ENCODE results near the gene OR51T1.
A peak's percentile ranks its signal among the peaks of the same experiment; 100 is the strongest.
"Not testable (repeated sequence)": the region's sequence is repeated elsewhere in the genome, so short reads cannot be mapped to it uniquely, and the experiment has no call there.

The OR51T1 gene, protein sequence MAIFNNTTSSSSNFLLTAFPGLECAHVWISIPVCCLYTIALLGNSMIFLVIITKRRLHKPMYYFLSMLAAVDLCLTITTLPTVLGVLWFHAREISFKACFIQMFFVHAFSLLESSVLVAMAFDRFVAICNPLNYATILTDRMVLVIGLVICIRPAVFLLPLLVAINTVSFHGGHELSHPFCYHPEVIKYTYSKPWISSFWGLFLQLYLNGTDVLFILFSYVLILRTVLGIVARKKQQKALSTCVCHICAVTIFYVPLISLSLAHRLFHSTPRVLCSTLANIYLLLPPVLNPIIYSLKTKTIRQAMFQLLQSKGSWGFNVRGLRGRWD

DNA sequence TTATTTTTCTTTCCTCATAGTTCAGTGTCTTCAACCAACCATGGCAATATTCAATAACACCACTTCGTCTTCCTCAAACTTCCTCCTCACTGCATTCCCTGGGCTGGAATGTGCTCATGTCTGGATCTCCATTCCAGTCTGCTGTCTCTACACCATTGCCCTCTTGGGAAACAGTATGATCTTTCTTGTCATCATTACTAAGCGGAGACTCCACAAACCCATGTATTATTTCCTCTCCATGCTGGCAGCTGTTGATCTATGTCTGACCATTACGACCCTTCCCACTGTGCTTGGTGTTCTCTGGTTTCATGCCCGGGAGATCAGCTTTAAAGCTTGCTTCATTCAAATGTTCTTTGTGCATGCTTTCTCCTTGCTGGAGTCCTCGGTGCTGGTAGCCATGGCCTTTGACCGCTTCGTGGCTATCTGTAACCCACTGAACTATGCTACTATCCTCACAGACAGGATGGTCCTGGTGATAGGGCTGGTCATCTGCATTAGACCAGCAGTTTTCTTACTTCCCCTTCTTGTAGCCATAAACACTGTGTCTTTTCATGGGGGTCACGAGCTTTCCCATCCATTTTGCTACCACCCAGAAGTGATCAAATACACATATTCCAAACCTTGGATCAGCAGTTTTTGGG is at the start of gene OR51T1:
TSS of gene OR51T1 (plus strand) at position 41 of the 641 bp plus-strand sequence. CDS start at position 41, 0 bp downstream.
- no peak for DNase-seq

DNA sequence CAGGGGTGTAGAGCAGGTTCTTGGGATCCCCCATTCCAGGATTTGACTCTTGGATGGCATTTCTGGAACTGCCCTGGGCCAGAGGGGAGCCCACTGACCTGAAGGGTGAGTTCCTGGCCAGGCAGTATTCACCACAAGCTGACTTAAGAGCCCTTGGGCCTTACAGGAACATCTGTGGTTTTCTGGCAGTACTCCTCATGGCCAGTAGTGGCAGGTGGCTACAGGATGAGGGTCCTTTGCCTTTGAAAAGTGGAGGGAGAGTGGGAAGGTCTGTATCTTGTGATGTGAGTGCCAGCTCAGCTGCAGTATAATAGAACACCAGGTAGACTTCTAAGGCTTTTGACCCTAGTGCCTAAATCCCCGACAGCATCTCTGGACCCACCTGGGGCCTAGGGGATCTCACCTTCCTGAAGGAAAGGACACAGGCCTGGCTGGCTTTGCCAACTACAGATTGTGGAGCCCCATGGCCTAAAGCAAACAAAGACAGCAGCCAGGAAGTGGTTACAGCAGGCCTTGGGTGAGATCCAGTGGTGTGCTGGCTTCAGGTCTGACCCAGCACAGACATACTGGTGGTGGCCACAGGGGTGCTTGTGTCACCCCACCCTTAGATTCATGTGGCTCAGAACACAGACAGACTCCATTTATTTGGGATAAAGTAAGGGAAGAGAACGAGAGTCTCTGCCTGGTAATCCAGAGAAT is 41.7 kb upstream of the OR51T1 start:
- DNase-seq: no peak

DNA sequence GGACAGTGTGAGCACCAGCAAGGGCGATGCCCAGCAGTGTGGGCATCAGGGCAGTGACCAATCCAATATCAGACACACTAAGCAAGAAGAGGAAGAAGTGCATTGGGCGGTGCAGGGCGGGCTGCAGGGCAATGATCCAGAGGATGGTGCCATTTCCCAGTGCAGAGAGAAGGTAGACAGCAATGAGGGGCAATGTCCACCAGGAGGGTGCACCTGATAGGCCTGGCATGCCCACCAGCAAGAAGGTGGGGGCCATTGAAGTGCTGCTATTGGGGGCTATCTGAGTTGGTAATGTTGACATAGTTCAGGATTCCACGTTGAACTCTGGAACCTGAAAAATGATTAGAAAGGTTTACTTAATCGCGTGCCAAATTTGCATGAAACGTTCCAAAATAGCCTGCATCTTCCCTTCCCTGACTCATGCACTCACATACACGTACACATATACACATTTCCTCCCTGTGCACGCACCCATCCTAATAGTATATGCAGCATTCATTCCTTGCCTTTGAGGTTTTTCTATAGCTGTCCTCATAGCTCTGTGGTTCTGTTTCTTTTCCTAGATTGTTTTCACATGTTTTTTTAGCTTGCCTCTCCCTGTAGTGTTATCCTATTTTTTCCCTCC is 32.7 kb upstream of the OR51T1 start, which contains the start of gene OR51S1:
TSS of gene OR51S1 (minus strand) at position 301 of the 625 bp plus-strand sequence. CDS start at position 301, 0 bp downstream.
- DNase-seq: no peak

DNA sequence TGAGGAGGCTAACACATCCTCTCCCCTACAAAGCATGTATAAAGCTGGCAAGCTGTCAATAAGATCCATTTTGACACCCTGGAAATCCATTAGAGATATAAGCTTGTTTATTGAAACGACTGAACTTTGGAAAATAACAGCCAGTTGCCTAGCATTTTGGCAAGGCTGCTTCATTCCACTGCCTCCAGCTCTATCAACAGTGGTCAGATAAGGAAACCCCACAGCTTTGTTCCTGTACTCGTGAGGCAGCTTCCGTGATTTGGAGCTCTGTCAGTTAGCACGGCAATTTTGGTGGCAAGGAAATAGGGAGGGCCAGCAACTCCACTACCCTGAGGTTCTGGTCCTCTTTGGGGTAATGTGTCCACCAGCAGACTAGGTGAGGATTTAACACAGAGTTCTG is 30.7 kb upstream of the OR51T1 start:
- no peak for DNase-seq

DNA sequence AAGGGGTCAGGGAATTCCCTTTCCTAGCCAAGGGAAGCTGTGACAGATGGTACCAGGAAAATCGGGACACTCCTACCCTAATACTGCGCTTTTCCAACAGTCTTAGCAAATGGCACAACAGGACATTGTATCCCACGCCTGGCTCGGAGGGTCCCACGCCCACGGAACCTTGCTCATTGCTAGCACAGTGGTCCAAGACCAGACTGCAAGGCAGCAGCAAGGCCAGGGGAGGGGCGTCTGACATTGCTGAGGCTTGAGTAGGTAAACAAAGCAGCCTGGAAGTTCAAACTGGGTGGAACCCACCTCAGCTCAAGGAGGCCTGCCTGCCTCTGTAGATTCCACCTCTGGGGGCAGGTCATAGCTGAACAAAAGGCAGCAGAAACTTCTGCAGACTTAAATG is 27.4 kb upstream of the OR51T1 start:
- DNase-seq: not testable (repeated sequence)

DNA sequence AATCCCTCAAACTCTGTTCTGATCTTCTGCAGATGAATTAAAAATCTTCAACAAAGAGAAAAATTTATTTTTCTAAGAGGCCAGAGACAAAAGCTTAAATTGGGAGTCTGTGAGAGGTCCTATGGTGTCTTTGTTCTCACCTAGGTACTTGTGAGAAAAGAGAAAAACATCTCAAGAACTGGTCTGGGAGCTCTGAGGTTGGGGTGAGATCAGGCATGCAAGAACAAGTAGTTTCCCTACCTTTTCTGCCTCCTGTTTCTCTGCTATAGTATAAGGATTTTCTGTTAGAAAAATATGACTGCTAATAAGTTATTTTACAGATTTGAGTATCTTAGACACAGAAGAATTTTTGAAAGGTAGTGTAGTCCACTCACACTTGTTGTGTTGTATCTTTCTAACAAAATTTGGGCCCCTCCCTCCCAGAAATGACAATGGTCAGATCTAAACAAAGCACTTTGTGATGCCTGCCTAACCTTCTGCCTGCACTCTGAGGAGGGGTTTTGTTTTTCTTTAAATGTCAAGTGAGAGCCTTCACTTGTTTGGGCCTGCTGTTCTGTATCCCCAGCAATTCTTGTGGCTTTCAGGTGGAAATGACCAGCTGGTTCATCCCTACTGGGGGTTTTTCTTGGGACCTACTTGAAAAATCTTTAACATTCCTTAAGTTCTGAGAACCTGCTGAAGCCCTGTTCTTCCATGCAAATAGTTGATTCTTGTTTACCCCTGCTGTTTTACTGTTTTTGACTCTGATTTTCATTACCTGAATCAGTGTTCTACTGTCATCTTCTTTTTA is 19.1 kb upstream of the OR51T1 start:
- no peak for DNase-seq

DNA sequence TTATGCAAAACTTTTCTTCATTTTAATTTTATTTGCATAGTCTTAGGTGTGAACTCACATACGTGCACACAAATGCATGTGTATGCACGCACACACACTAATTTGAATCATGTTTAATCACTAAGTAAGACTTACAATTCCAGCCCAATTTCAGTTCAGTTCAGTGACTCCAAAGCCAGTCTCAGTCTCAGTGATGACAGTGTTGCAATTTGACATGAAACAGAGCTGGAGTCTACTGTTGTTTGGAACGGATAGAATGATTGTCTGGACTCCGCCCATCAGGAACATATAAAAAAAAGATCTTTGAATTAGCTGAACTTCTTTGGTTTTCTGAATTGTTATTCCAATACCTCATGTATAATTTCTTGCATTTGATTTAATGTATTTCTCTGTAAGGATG is 17.8 kb upstream of the OR51T1 start:
- peak in 1 of 6 experiments; percentile 2 for DNase-seq

DNA sequence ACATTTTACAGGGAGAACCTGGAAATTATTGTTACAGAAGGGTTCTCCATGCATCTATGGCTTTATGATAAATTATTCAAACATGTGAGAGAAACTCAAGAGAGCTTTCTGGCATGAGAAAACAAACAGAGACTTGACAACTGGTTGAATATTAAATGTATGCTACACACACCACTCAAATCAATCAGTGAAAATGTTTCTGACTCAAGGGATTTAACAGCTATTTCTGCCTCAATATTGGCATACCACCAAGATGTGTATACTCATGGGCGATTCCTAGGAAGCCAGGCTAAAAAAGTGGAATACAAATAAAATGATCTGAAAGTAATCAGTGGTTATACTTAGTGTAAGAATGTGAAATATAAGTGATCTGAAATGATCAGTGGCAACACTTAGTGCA is 15.8 kb upstream of the OR51T1 start:
- no peak for DNase-seq

DNA sequence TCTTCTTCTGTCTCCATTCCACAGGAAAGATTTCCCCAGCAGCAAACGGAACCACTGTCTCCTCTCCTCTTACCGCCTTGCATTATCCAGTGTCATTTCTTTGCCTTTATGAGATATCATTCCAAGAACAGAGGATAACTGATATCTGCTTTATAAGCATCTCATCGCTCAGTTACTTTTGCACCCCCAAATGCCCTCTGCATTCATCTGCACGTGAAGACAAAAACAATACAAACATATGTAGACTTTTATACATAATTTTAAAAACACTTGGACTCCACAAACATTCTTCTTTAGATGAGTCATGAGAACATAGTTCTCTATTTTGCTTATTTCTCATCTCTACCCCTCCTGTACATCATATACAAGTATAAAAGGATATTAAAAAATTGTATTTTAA is 512 bp upstream of the OR51T1 start:
- DNase-seq: no peak

DNA sequence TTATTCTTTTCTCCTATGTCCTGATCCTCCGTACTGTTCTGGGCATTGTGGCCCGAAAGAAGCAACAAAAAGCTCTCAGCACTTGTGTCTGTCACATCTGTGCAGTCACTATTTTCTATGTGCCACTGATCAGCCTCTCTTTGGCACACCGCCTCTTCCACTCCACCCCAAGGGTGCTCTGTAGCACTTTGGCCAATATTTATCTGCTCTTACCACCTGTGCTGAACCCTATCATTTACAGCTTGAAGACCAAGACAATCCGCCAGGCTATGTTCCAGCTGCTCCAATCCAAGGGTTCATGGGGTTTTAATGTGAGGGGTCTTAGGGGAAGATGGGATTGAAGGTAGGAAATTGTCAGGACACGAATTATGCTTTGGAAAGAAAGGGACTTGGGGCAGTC is 843 bp downstream of the OR51T1 start:
- no peak for DNase-seq

DNA sequence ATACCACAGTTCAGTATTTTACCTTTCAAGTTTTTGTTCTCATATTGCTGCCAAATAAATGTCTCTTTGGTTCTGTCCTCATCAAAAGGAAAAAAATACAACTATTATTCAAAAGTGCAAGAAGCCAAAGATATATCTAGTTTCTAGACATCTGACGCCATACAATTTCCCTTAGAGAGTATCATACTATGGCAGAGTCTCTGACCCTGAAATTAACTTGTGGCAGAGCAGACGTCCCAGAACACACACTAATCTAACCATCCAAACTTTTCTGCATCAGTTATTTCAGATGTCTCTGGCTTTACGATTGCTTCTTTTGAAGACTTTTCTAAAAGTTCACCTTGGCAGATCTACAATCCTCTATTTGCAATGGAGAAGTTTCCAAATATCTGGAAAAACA is 2.7 kb downstream of the OR51T1 start:
- DNase-seq: no peak

DNA sequence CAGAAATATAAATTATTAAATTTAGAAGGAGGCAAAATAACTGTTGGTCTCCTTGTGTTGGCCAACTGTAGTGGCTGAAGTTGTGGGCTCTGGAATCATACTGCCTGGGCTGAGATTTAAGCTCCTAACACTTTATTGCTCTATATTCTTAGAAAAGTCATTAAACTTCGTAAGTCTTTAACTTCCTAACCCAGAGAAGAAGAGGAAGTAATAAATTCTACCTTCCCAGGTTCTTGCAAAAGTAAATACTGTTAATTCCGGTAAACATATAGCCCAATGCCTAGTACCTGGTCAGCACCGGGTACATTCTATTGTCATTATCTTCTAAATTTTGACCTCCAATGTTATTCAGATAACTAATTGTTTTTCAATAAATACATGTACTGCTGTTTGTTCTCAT is 4.5 kb downstream of the OR51T1 start:
- DNase-seq: no peak

DNA sequence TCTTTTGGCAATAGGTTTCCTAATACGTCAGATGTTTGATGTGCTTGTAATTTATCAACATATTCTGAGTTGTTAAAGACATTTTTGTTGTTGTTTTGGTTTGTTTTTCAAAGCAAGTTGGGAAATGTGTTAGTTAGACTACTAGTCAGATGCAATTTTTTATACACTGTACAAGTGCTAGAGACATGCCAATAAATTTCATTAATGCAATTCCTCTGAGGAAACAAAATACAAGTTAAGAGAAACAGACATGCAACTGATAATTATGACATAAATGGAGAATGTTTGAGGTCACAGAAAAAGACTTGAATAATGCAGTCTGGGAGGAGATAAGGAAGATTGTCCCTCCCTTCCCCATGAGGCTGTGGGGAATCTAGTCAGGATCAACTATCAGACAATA is 5.9 kb downstream of the OR51T1 start:
- DNase-seq: no peak

DNA sequence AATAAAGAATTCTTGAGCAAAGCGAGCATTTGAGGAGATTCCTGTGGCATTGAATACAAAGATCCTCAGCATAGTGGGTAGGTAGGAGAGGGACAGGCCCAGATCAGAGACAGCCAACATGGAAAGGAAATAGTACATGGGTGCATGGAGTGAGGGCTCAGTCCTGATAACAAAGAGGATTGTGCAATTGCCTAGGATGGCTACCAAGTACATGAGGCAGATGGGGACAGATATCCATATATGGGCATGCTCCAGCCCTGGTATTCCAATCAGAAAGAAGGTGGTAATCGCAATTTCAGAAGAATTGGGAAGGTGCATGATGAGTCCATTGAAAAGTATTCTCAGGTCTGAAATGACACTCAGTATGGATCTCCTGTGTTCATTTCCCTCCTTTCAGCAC is 8.6 kb downstream of the OR51T1 start:
- DNase-seq: no peak

DNA sequence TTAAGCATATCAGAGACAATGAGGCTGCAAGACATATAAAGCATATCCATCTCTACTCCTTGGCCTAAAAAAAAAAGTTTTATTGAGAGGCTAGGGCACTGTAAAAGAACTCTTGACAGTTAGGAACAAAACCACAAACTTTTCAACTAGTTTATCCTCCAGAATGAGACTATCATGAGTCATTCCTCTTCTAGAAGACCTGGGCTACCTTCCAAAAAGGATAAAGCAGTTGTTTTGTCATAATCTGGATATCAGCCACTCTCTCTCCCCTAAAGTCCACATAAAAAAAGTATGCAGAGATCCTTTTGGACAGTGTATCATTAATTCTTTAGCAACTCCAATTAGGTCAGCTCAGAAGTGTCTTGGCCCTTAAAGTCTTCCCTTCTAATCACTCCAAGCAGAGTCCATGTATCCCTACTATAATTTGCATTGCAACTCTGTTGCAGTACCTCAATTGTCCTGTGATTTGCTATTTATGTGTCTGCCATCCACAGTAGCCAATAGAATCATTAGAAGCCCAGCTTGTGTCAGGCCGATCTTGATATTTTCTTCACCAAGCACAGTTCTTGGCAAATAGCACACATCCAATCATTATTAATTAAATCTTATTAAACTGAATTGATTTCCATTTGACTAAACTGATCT is 10.4 kb downstream of the OR51T1 start:
- DNase-seq: no peak

DNA sequence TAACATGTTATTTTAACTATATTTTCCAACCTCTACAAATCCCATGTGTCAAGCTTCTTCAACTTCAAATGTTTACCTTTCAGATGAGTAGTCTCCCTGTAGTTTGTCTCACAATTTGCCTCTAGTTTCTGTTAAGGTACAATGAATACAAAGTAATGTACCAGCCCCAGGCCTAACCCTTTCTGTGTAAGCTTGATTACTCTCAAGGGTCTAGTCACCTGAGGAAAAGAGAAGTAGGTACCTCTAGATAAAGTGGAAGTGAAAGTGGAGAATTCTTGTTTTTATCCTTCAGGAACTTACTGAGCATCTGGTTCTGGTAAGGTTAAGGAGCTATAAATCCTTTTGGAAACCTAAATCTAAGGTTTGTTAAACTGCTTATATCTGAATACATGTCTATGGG is 21.8 kb downstream of the OR51T1 start, which contains the start of gene OR51A7:
TSS of gene OR51A7 (plus strand) at position 300 of the 400 bp plus-strand sequence. CDS start 3,587 bp downstream, outside the sequence.
- no peak for DNase-seq

DNA sequence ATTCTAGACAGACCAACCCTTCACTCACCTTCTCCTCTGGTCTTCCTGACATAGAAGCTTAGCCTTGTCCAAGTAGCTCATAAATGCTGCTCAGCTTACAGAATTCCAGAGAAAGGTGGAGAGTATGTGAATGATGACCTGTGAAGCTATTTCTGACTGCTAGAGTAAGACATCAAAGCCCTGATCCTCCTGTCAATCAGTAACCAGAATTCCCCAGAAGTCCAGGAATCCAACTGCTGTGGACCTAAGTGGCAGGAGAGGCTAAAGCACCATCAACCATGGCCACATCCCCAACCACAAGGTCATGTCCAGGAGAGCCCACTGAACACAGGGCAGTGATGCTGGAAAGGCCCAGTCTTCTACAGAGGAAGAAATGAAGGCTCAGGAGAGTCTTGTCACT is 34.9 kb downstream of the OR51T1 start:
- no peak for DNase-seq

DNA sequence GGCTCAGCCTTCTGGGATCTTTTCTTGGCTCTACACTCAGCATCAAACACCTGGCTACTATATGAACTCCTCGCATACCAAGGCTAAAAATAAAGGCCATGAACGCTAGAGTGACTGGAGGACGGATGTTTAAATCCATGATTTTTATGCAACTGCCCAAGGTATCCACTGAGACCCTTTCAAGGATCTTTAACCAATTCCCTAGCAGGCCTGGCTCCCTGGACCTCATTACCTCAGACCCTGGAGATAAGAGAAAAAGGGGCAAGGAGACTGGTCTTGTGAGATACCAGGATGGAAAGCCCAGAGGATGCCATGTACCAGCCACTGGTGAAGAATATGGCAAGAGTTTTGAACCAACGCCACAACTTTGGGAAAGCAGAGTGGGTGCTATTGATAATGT is 37.5 kb downstream of the OR51T1 start, which contains the start of gene OR51G2:
TSS of gene OR51G2 (minus strand) at position 101 of the 400 bp plus-strand sequence. CDS start 3,687 bp downstream, outside the sequence.
- no peak for DNase-seq

DNA sequence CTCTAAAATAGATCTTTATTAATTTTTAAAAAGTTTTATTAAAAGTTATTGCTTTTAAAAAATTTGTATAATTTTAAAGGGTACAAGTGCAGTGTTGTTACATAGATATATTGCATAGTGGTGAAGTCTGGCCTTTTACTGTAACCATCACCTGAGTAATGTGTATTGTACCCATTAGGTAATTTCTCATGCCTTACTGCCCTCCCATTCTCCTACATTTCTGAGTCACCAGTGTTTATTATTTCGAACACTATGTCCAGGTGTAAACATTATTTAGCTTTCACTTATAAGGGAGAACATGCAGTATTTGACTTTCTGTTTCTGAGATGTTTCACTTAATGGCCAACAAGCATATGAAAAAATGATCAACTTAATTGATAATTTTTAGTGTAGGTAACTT is 40.1 kb downstream of the OR51T1 start:
- DNase-seq: no peak

DNA sequence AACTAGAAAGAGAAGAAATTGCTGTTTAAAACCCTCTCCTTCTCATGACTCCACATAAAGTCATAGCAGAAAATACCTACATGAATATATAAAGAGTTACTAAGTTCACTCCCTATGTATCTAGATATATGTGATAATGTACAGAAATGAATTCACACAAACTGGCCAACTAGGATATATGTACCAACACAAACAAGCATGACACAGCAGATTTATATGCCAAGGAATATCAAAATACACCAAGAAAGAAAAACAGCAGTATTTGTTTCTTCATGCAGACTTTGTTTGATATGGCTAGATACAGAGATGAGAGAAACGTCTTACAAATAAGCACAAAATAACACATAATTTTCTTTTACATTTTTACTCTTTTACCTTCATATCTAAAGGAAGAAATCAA is 40.6 kb downstream of the OR51T1 start:
- no peak for DNase-seq

DNA sequence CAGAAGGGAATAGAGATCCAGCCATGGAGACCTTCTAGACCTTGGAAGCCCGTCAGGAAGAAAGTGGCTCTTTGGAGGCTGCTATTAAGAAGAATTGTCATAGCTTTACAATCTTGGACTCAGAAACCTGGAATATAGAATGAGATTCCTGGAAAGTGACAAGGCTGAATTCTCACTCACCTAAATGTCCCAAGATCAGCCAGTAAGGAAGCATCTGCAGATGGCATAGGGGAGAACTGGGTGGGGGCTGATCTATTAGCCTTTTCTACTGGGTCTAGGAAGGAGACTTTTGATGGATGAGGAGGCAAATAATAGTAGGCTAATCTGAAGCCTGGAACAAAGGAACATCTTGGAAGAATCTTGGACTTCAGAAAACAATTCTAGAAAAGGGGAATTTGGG is 42.5 kb downstream of the OR51T1 start, which contains the start of gene OR51G1:
TSS of gene OR51G1 (minus strand) at position 101 of the 400 bp plus-strand sequence. CDS start at position 101, 0 bp downstream.
- no peak for DNase-seq

DNA sequence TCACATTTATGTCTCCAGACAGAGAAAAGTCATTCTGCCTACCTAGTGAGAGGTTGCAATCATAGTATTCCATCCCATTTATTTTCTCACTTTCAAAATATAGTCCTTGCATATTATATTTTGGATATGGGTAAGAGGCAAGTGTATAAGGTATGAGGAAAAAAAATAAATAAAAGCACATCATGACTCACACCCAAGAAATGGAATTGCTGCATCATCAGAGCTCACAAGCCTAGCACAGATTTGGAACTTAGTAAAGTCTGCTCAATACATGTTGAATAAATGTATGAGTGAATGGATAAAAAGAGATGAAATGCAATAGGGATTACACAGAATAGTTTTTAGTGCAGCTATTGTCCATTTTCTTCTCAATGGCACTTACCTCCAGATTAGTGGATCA is 44.9 kb downstream of the OR51T1 start:
- no peak for DNase-seq
